Right lobe of liver (tissue), 6 donors: ENCODE results near the gene GTF2H4. TPM values are rescaled to one million over a fixed set of nuclear protein-coding genes. Genes with fewer than 3 reads are reported as not detected.

Experiments
- ATAC-seq, 4 donors: fragments of 200-7000 bp; cut with Tn5 transposase; one replicate each; pipeline ENCODE4 v1.9.1; 2020; ENCODE audit warnings: mild to moderate bottlenecking in 4 of 4, moderate library complexity in 4 of 4
- DNase-seq, 3 donors: peaks; one replicate each; pipeline ENCODE4 v3.0.0-alpha.2; 2020
- H3K27ac ChIP-seq, 3 donors: fragments of 200-600 bp; one replicate each; pipeline ENCODE4 v1.8.0; 2022
- H3K27me3 ChIP-seq, 2 donors: fragments of 200-600 bp; one replicate each; pipeline ENCODE4 v1.8.0; 2022
- H3K36me3 ChIP-seq, 4 donors: fragments of 200-600 bp; sonication (generic) in 1 of 4; one replicate each; pipeline versions ENCODE4 v1.5.1 to v1.8.0; 2017 to 2022; ENCODE audit warnings: control low read depth in 1 of 4
- H3K4me1 ChIP-seq, 4 donors: fragments of 200-600 bp; sonication (generic) in 1 of 4; one replicate each; pipeline versions ENCODE4 v1.5.1 to v1.8.0; 2017 to 2022; ENCODE audit warnings: control low read depth in 1 of 4
- H3K4me3 ChIP-seq, 3 donors: fragments of 200-600 bp; one replicate each; pipeline ENCODE4 v1.8.0; 2022
- H3K9me3 ChIP-seq, 4 donors: fragments of 200-600 bp; sonication (generic) in 1 of 4; one replicate each; pipeline versions ENCODE4 v1.5.1 to v1.8.0; 2017 to 2022; ENCODE audit warnings: control low read depth in 1 of 4
- POLR2A ChIP-seq: fragments of 450-650 bp; IDR thresholded peaks from one replicate; pipeline ENCODE4 v1.6.1; 2017; ENCODE audit warnings: antibody characterized with exemption, mild to moderate bottlenecking
- WGBS: methylation state at CpG from one replicate; pipeline ENCODE4 v1.1.6; 2018; ENCODE audit warnings: low coverage, low lambda C conversion rate; ENCODE audit not compliant: insufficient coverage; ENCODE audit errors: missing lambda C conversion rate; 5-methylcytosine and 5-hydroxymethylcytosine counted together
- intact Hi-C, 2 donors: fragments of 100-400 bp; cut with DNase I; formaldehyde crosslinking; loops; one replicate each; pipeline versions ENCODE4 v1.11.2 to v1.14.1; 2022
- total RNA-seq, 6 experiments: library from RNA; depleted of rRNA in 2 of 6; stranded (reverse); fragments of >200 nt in 2 of 6; fragmentation: NEBNext Ultra II Directional in 3 of 6; extraction: Animal tissue kit (Norgen Biotek cat#: 25700) in 3 of 6; gene quantifications; one replicate each; pipeline versions ENCODE4 v1.1.0 to v1.2.4, GENCODE V29; 2016 to 2023
- TF ChIP-seq, protein P1 (sequence below), 4 donors: fragments of 200-600 bp in 3 of 4; fragments of 450-650 bp in 1 of 4; IDR thresholded peaks; one replicate each; pipeline versions ENCODE4 v1.5.1 to v1.8.0; 2016 to 2022; ENCODE audit warnings: antibody characterized with exemption in 4 of 4, mild to moderate bottlenecking in 2 of 4
- donor health status: DM: no; HTN: yes; CAD: no.
- donor health status: DM: no; HTN: no; CAD: no.
- donor health status: DM: no; HTN: no; CAD: no.
- donor health status: DM: no; HTN: yes; CAD: no.
- donor health status: DM: no; HTN: yes; CAD: no.

The GTF2H4 gene
- total RNA-seq, 6 experiments from 2014 or later, result 3.6 to 21.1 (median 17.3) TPM

DNA sequence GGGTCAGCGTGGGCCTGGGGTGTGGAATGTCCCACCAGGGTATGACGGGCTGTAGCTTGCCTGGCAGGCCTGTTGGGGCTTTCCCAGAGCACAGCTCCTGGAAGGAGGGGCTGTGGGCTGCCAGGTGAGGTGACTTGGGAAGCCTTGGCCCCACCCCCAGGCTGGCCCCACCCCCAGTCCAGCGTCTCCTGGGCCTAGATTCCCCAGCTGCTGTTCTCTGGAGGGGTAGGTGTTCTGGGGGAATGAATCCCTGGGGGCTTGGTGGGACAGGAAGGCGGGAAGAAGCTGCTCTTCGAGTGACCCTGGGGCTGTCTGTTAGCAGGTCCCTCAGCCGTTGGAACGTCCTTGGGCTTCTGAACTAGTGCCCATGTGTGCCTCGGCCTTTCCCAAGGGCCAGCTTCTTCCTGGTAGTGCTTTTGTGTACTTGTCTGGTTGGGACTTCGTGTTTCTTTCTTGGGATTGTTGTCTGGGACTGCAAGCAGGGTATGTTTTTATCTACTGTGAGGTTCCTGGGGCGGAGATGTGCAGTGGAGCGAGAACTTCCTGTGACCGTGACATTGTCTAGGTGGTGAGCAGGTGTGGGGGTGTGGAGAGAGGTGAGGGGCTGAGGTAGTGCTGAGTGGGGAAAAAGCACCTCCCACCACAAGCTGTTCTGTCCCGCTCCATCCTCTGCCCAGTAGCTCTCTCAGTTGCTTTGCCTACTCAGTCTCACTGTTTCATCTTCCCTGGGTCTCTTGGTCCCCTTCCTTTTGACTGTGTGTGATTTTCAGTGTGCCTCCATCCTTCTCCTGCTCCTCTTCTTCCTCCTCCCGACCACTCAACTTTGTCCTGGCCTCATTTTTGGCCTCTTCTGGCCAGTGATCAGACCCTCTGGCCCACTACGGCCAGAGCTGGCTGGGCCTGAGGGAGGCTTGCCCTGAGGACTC, 25.0 kb upstream of the GTF2H4 start:
- H3K36me3 ChIP-seq, result no peaks in the 10 kb centered on the region
- H3K27ac ChIP-seq, result peak overlapping the region in 1 of 3 donors; percentile 0
- H3K9me3 ChIP-seq, result no peaks in the 10 kb centered on the region
- ATAC-seq (no peak), DNase-seq (peak in 1 of 3 donors; percentile 48)
- peaks cover 0 to under 1% (median 0%) of the 10 kb centered on the region in 4 donors for H3K4me1 ChIP-seq
- H3K4me3 ChIP-seq, result no peak overlapping the region
- no peaks in the 10 kb centered on the region for H3K27me3 ChIP-seq
- intact Hi-C loops, result loop anchor here in 1 of 2 donors (10.0 kb wide), 1 partner anchor 58 kb away; no protein-coding TSS in a partner anchor
- 65% methylated on average over 6 of the region's 15 CpGs for WGBS
- TF ChIP-seq, protein P1, sequence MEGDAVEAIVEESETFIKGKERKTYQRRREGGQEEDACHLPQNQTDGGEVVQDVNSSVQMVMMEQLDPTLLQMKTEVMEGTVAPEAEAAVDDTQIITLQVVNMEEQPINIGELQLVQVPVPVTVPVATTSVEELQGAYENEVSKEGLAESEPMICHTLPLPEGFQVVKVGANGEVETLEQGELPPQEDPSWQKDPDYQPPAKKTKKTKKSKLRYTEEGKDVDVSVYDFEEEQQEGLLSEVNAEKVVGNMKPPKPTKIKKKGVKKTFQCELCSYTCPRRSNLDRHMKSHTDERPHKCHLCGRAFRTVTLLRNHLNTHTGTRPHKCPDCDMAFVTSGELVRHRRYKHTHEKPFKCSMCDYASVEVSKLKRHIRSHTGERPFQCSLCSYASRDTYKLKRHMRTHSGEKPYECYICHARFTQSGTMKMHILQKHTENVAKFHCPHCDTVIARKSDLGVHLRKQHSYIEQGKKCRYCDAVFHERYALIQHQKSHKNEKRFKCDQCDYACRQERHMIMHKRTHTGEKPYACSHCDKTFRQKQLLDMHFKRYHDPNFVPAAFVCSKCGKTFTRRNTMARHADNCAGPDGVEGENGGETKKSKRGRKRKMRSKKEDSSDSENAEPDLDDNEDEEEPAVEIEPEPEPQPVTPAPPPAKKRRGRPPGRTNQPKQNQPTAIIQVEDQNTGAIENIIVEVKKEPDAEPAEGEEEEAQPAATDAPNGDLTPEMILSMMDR (IDR thresholded peaks at IDR 0.05), result no peak
- no peak for TF ChIP-seq POLR2A

DNA sequence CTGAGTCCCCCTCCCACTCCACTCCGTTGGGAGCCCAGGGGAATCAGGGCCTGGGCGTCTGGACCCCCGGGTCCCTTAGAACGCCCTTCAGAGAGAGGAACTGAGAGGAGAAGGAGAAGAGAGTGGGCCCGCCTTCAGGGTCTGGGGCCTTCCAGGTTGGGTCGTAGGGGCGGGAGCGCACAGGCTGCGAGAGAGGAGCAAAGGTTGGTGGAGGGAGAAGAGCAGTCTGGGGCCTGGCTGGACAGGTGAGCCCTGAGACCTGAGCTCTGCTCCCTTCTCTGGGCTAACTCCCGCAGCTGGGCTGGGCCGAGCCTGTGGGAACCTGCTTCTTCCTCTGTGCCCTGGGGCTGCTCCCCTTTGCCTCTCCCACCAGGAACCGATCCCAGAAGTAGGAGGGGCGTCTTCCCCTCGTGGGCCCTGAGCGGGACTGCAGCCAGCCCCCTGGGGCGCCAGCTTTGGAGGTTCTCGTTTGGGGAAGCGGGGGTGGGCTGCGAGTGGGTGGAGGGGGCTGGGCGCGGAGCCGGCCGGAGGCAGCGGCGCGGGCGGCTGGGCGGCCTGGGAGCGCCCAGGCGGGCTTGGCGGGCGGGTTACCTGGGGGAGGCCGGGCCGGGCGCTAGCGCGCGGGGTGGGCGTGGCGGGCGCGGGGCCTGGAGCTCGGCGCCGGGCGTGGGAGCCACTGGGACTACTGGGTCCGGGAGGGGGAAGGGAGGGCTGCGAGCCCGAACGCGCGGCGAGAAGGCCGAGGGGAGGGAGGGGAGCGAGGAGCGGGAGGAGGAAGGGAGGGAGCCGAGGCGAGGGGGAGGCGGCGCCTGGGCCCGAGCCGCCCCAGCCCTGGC, 24.1 kb upstream of the GTF2H4 start, which contains the start of gene DDR1:
DDR1 (plus strand) TSS at position 835 of the 836 bp plus-strand sequence. CDS start 4,211 bp downstream, outside the sequence.
- Histone ChIP-seq H3K27ac (peak within 1 kb of the TSS in 1 of 3 donors; percentile 0), H3K9me3 (no peaks in the 10 kb centered on the region), H3K4me3 (peak within 1 kb of the TSS; percentile 55 to 68 (median 61)), H3K4me1 (no peaks in the 10 kb centered on the region), H3K27me3 (no peaks in the 10 kb centered on the region), H3K36me3 (no peaks in the 10 kb centered on the region)
- no peak for TF ChIP-seq POLR2A
- TF ChIP-seq, protein P1 (IDR thresholded peaks at IDR 0.05), result no peak
- ATAC-seq (peak; percentile 64 to 77 (median 70)), DNase-seq (peak; percentile 57 to 72 (median 68))
- intact Hi-C loops, result loop anchor here in 1 of 2 donors (10.0 kb wide), 1 partner anchor 59 kb away; no protein-coding TSS in a partner anchor
- 11% methylated on average over 21 of the region's 62 CpGs for WGBS

DNA sequence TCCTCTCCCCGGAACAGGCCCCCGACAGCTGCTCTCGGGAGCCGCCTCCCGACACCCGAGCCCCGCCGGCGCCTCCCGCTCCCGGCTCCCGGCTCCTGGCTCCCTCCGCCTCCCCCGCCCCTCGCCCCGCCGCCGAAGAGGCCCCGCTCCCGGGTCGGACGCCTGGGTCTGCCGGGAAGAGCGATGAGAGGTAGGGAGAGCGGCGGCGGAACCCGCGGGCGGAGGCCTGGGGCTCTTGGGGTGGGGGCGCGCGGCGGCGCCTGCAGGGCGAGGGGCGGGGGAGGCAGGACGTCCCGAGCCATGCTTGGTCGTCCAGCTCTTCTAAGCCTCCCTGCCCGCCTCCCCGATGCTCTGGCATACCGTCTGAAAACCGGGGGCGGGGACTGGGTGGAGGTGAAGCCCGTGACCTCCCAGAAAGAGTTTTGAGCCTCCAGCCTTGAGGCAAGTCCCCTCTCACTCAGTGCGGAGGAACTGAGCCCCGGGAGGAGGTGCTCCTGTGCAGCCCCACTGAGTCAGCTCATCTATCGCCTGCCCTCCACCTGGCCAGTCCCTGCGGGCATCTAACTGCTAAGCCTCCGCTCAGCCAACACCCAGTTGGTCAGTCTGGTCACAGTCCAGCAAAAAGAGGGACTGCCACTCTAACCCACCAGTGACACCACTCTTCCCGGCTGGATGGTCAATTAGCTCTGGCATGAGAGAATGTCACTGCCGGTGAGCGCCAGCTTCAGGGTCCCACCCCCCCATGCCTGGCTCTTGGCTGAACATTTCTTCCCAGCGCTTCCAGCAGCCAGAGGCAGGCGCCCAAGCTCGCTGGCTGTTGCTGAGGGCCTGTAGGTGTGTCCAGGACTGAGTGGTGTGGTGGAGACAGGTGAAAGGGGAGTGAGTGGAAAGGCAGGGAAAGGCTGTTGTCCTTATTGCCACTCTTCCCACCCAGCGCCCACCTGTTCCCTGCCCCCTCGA, 23.2 kb upstream of the GTF2H4 start:
- WGBS, result 25% methylated on average over 12 of the region's 59 CpGs
- Histone ChIP-seq H3K4me3 (peak overlapping the region; percentile 55 to 68 (median 61)), H3K4me1 (no peaks in the 10 kb centered on the region), H3K36me3 (no peaks in the 10 kb centered on the region), H3K27me3 (no peaks in the 10 kb centered on the region), H3K27ac (no peak overlapping the region), H3K9me3 (no peaks in the 10 kb centered on the region)
- intact Hi-C loops, result loop anchor here in 1 of 2 donors (10.0 kb wide), 1 partner anchor 60 kb away; no protein-coding TSS in a partner anchor
- peak in 1 of 3 donors; percentile 49 for DNase-seq
- no peak for TF ChIP-seq POLR2A
- TF ChIP-seq, protein P1 (IDR thresholded peaks at IDR 0.05), result no peak
- peak; percentile 4 to 28 (median 16) for ATAC-seq
